Loucy (cell line): ENCODE measurements around the gene RTL10.

ENCODE experiments used
- H2AFZ ChIP-seq: fragments of 200-600 bp; sonication (generic); 2 replicates; pipeline ENCODE4 v1.6.0; 2016; ENCODE audit warnings: antibody characterized with exemption, mild to moderate bottlenecking, low read length, moderate library complexity
- H3F3A ChIP-seq: fragments of 200-600 bp; 2 replicates; pipeline ENCODE4 v1.6.0; 2016; ENCODE audit warnings: antibody characterized with exemption, low read depth, mild to moderate bottlenecking
- H3K27me3 ChIP-seq: fragments of 200-600 bp; sonication (generic); 2 replicates; pipeline ENCODE4 v1.6.1; 2014; ENCODE audit warnings: low read length, mild to moderate bottlenecking; ENCODE audit not compliant: insufficient read depth, poor library complexity, severe bottlenecking
- H3K36me3 ChIP-seq: fragments of 200-600 bp; sonication (generic); 2 replicates; pipeline ENCODE4 v1.6.1; 2016; ENCODE audit warnings: low read length; ENCODE audit not compliant: insufficient read depth
- H3K4me1 ChIP-seq: fragments of 200-600 bp; sonication (generic); 2 replicates; pipeline ENCODE4 v1.5.1; 2014; ENCODE audit warnings: low read length, mild to moderate bottlenecking; ENCODE audit not compliant: insufficient read depth, poor library complexity, severe bottlenecking
- H3K4me2 ChIP-seq: fragments of 200-600 bp; sonication (generic); 2 replicates; pipeline ENCODE4 v1.6.0; 2014; ENCODE audit warnings: antibody characterized with exemption, low read length, low read depth, mild to moderate bottlenecking; ENCODE audit not compliant: poor library complexity, severe bottlenecking
- H3K4me3 ChIP-seq: fragments of 200-600 bp; sonication (generic); 2 replicates; pipeline ENCODE4 v1.5.1; 2014; ENCODE audit warnings: low read length, mild to moderate bottlenecking, mixed read lengths; ENCODE audit not compliant: poor library complexity, severe bottlenecking
- H3K79me2 ChIP-seq: fragments of 200-600 bp; sonication (generic); 2 replicates; pipeline ENCODE4 v1.6.1; 2014; ENCODE audit warnings: low read length; ENCODE audit not compliant: insufficient read depth
- H3K9ac ChIP-seq: fragments of 200-600 bp; sonication (generic); 2 replicates; pipeline ENCODE4 v1.6.0; 2014; ENCODE audit warnings: mild to moderate bottlenecking, low read depth, low read length, moderate library complexity; ENCODE audit not compliant: poor library complexity, severe bottlenecking
- H3K9me2 ChIP-seq: fragments of 200-600 bp; sonication (generic); replicated peaks from 2 replicates; pipeline ENCODE4 v1.6.1; 2016; ENCODE audit warnings: low read depth, low read length, mixed read lengths
- H3K9me3 ChIP-seq: fragments of 200-600 bp; sonication (generic); 2 replicates; pipeline ENCODE4 v1.6.1; 2014; ENCODE audit warnings: mild to moderate bottlenecking, antibody characterized with exemption, low read length, low read depth; ENCODE audit not compliant: insufficient read depth
- H4K20me1 ChIP-seq: fragments of 200-600 bp; sonication (generic); 2 replicates; pipeline ENCODE4 v1.6.0; 2014; ENCODE audit warnings: antibody characterized with exemption, low read length, mild to moderate bottlenecking; ENCODE audit not compliant: insufficient read depth, poor library complexity, severe bottlenecking
- EZH2phosphoT487 ChIP-seq: fragments of 200-600 bp; IDR thresholded peaks from 2 replicates; pipeline ENCODE4 v1.6.1; 2018; ENCODE audit warnings: antibody characterized with exemption, mild to moderate bottlenecking, moderate library complexity, borderline replicate concordance
- TF ChIP-seq, protein P1 (sequence below): fragments of 200-600 bp; sonication (generic); conservative IDR thresholded peaks from 2 replicates; pipeline ENCODE4 v1.5.1; 2014; ENCODE audit warnings: mild to moderate bottlenecking, antibody characterized with exemption, low read length

The RTL10 gene

DNA sequence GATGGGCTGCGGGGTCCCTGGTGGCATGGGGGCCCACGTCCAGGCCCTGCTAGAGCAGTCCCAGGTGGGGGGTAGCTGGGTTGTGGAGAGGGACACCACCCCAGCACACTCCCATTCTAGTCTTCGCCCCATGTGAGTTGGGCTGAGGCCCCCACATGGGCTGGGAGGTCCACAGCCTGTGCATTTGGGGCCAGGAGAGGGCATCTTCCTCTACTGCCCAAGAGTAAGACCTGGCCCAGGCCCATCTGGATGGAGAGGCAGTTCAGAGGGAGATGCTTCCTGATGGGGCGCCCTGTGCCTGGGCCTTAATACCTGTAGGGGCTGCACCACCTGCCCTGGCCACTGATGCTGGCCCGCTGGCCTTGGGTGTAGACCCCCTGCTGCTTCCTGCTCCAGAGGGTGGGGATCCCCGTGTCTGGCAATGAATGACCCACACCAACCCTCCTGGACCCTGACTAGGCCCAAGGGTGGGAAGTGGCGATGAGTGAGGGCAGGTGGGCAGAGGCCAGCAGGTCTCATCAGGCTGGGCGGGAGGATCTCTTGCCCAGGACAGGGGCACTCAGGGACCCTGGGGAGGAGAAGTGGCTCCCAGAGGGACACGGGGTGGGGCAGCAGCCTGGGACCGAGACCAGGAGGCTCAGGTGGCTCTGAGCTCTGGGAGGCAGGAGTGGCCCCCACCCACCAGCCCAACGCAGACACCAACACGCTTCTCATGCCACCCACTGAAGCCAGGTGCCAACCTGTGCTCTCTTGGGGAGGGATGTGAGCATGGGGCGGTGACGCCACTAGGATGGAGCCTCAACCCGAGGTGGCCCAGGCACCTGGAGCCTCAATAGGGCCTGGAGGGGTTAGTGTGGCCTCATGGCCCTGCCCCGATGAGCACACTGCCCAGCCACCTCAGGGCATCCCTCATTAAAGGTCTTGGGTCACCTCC lies 17.4 kb upstream of the RTL10 start:
- H3K9ac ChIP-seq = no peak overlapping the region
- TF ChIP-seq, protein P1, sequence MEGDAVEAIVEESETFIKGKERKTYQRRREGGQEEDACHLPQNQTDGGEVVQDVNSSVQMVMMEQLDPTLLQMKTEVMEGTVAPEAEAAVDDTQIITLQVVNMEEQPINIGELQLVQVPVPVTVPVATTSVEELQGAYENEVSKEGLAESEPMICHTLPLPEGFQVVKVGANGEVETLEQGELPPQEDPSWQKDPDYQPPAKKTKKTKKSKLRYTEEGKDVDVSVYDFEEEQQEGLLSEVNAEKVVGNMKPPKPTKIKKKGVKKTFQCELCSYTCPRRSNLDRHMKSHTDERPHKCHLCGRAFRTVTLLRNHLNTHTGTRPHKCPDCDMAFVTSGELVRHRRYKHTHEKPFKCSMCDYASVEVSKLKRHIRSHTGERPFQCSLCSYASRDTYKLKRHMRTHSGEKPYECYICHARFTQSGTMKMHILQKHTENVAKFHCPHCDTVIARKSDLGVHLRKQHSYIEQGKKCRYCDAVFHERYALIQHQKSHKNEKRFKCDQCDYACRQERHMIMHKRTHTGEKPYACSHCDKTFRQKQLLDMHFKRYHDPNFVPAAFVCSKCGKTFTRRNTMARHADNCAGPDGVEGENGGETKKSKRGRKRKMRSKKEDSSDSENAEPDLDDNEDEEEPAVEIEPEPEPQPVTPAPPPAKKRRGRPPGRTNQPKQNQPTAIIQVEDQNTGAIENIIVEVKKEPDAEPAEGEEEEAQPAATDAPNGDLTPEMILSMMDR = no peak
- TF ChIP-seq EZH2phosphoT487 = no peak
- no peaks in the 10 kb centered on the region for H3K79me2 ChIP-seq
- H3K4me1 ChIP-seq = no peaks in the 10 kb centered on the region
- no peak overlapping the region for H2AFZ ChIP-seq
- no peaks in the 10 kb centered on the region for H3K9me2 ChIP-seq
- no peaks in the 10 kb centered on the region for H3K27me3 ChIP-seq
- H3K4me2 ChIP-seq = no peak overlapping the region
- no peaks in the 10 kb centered on the region for H3K9me3 ChIP-seq
- H3K36me3 ChIP-seq = no peaks in the 10 kb centered on the region
- H3F3A ChIP-seq = no peaks in the 10 kb centered on the region
- H4K20me1 ChIP-seq = no peaks in the 10 kb centered on the region
- H3K4me3 ChIP-seq = no peak overlapping the region

DNA sequence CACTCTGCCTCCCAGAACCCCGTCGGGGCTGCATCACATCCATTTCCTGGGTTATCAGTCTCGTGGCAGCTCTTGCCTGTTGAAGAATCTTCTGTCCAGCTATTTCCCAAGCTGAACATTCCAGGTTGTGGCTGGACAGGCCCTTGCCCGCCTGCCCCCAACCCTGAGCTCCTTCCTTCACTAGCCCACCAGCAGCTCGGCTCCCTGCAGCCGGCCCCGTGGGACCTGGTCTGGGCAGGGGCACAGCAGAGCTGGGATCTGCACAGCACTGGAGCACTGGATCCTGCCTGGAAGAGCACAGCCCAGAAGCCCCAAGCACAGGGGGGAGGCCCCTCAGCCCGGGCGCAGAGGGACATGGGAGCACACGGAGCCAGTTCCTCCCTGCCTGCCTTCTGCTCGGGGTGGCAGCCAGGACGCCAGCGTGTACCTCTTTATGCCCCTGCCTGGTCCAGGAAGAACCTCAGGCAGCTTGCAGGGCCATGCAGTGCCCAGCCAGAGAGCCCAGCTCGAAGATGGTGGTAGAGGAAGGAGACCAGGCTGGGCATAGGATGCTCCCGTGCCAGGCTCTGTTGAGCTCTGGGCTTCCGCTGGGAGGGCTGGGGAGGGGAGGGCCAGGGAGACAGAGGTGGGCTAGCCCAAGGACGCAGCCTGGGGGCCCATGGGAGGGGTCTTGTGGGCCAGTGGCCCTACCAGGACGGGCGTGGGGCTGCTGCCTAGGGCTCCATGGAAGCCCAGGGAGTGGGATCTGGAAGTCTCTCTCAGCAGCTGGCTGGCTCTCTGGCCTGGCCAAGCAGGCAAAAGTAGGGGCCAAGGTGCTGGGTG lies 16.6 kb upstream of the RTL10 start:
- no peaks in the 10 kb centered on the region for H3K9me3 ChIP-seq
- H2AFZ ChIP-seq = no peak overlapping the region
- H4K20me1 ChIP-seq = no peaks in the 10 kb centered on the region
- H3K27me3 ChIP-seq = no peaks in the 10 kb centered on the region
- no peak overlapping the region for H3K9ac ChIP-seq
- H3K4me3 ChIP-seq = no peak overlapping the region
- no peaks in the 10 kb centered on the region for H3K4me1 ChIP-seq
- no peaks in the 10 kb centered on the region for H3K9me2 ChIP-seq
- no peak for TF ChIP-seq EZH2phosphoT487
- TF ChIP-seq, protein P1 = no peak
- no peaks in the 10 kb centered on the region for H3F3A ChIP-seq
- H3K4me2 ChIP-seq = no peak overlapping the region
- H3K36me3 ChIP-seq = no peaks in the 10 kb centered on the region
- H3K79me2 ChIP-seq = no peaks in the 10 kb centered on the region

DNA sequence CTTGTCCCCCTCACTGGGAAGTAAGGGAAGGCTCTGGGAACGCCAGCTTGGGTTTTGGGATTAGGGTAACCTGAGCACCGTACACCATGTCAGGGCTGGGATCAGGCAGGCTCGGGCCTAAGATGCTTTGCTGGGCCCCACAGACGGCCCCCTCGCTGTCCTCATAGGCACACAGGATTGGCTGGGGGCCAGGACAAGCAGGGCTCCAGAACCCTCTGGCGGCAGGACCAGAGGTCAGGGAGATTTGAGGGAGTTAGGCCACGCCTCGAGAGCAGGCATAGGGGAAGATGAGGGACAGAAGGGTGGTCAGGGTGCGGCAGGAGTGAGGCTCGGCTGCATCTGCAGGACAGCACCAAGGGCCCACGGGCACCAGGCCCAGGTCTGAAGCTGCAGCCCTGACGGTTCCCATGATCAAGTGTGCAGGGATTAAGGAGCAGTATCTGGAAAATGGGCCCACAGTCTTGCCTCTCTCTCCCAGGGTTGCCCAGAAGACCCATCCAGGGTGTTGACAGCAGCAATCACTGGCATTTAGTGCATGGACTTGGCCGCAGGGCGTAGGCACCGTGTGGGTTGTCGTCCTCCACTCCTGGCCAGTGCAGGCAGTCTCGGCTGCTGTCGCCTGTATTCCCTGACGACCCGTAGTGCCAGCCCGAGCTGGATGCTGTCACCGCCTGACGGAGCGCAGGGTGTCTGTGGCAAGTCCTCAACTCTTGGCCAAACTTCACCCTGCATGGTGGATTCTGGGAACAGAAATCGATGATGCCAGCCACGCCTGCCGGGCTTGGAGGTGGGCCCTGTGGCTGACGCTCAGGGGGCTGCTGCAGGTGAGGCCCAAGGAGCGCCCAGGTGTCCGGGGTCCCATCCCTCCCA lies 15.7 kb upstream of the RTL10 start:
- Histone ChIP-seq H3K36me3 (no peaks in the 10 kb centered on the region), H2AFZ (no peak overlapping the region), H3F3A (no peaks in the 10 kb centered on the region), H3K4me2 (no peak overlapping the region), H3K27me3 (no peaks in the 10 kb centered on the region), H4K20me1 (no peaks in the 10 kb centered on the region), H3K9me3 (no peaks in the 10 kb centered on the region), H3K4me1 (no peaks in the 10 kb centered on the region), H3K79me2 (no peaks in the 10 kb centered on the region), H3K9me2 (no peaks in the 10 kb centered on the region), H3K4me3 (no peak overlapping the region), H3K9ac (no peak overlapping the region)
- TF ChIP-seq, protein P1 = no peak
- no peak for TF ChIP-seq EZH2phosphoT487
